Measurements from ENCODE around the gene TPPP3.

GRCh38 chr16:67430504-67430976, 37.2 kb upstream of the TPPP3 start:
- TF ChIP-seq POLR2A (IDR thresholded peaks at IDR 0.05) (no peak), CTCF (IDR thresholded peaks at IDR 0.05 in 4 of 5, conservative IDR thresholded peaks at IDR 0.05 in 1 of 5) (no peak)

All from gastrocnemius medialis (tissue), 4 donors.